HL-60 (cell line): ENCODE data around the gene EEF1A2.

ENCODE experiments used
- DNase-seq, 2 experiments: peaks; one replicate each; pipeline ENCODE4 v3.0.0-alpha.2; 2010 to 2020; ENCODE audit warnings: low read depth in 1 of 2, low spot score in 1 of 2
- H3K27ac ChIP-seq: fragments of 250-450 bp; sonication (Bioruptor Pico); replicated peaks from 2 replicates; pipeline ENCODE4 v1.5.1; 2020; ENCODE audit warnings: mild to moderate bottlenecking, moderate library complexity
- H3K27me3 ChIP-seq: fragments of 250-450 bp; sonication (Bioruptor Pico); 2 replicates; pipeline ENCODE4 v1.5.1; 2021; ENCODE audit warnings: mild to moderate bottlenecking, moderate library complexity; ENCODE audit not compliant: insufficient read depth, poor library complexity, severe bottlenecking
- H3K4me3 ChIP-seq: replicated peaks from 2 replicates; pipeline ENCODE4 v1.5.1; 2011; ENCODE audit warnings: mild to moderate bottlenecking, control low read depth, low read length; ENCODE audit not compliant: insufficient read depth
- CTCF ChIP-seq: IDR thresholded peaks from one replicate; pipeline ENCODE4 v1.5.1; 2011; ENCODE audit warnings: low read length, control low read depth, inconsistent platforms; ENCODE audit not compliant: insufficient read depth
- GABPA ChIP-seq: IDR thresholded peaks from 2 replicates; pipeline ENCODE4 v1.6.1; 2012; ENCODE audit warnings: low read depth
- POLR2AphosphoS5 ChIP-seq: IDR thresholded peaks from 2 replicates; pipeline ENCODE4 v1.6.1; 2012; ENCODE audit warnings: low read depth
- REST ChIP-seq: IDR thresholded peaks from 2 replicates; pipeline ENCODE4 v1.6.1; 2012; ENCODE audit warnings: low read depth; ENCODE audit not compliant: insufficient replicate concordance
- SPI1 ChIP-seq: IDR thresholded peaks from 2 replicates; pipeline ENCODE4 v1.6.1; 2012; ENCODE audit warnings: low read depth, mild to moderate bottlenecking, borderline replicate concordance

Gene EEF1A2

GRCh38 chr20:63507083-63507743 lies 8.3 kb upstream of the EEF1A2 start:
- Histone ChIP-seq H3K27me3 (no peaks in the 10 kb centered on the region), H3K27ac (no peak overlapping the region), H3K4me3 (no peak overlapping the region)
- DNase-seq, result no peak
- TF ChIP-seq REST, result no peak
- no peak for TF ChIP-seq SPI1
- no peak for TF ChIP-seq GABPA
- TF ChIP-seq CTCF, result no peak
- no peak for TF ChIP-seq POLR2AphosphoS5

GRCh38 chr20:63505723-63506122 lies 6.8 kb upstream of the EEF1A2 start:
- H3K27me3 ChIP-seq, result no peaks in the 10 kb centered on the region
- TF ChIP-seq GABPA, result no peak
- TF ChIP-seq REST, result no peak
- no peak for TF ChIP-seq SPI1
- no peak for TF ChIP-seq POLR2AphosphoS5
- no peak for TF ChIP-seq CTCF
- H3K27ac ChIP-seq, result no peak overlapping the region
- no peak for DNase-seq
- no peak overlapping the region for H3K4me3 ChIP-seq

GRCh38 chr20:63505281-63505680 lies 6.4 kb upstream of the EEF1A2 start:
- H3K27me3 ChIP-seq, result no peaks in the 10 kb centered on the region
- H3K4me3 ChIP-seq, result no peak overlapping the region
- no peak for DNase-seq
- TF ChIP-seq GABPA (no peak), REST (no peak), CTCF (no peak), SPI1 (no peak), POLR2AphosphoS5 (no peak)
- no peak overlapping the region for H3K27ac ChIP-seq
